ENCODE data around the gene PANX2.
A peak's percentile ranks its signal among the peaks of the same experiment; 100 is the strongest.

The PANX2 gene

GRCh38 chr22:50169181-50169759, 1.3 kb upstream of the PANX2 start:
- DNase-seq (ENCODE audit: extremely low read depth in 1 of 2, low read depth in 1 of 2) = no peak

GRCh38 chr22:50169774-50170341, 673 bp upstream of the PANX2 start:
- DNase-seq (ENCODE audit: extremely low read depth in 1 of 2, low read depth in 1 of 2) = peak in 1 of 2 donors; percentile 42

- DNase-seq (ENCODE audit: extremely low read depth in 1 of 2, low read depth in 1 of 2) = no peak
These were observed 911 bp downstream of the PANX2 start for GRCh38 chr22:50171319-50171964.

GRCh38 chr22:50171965-50172421, 1.5 kb downstream of the PANX2 start:
- DNase-seq (ENCODE audit: extremely low read depth in 1 of 2, low read depth in 1 of 2) = no peak

- no peak for DNase-seq (ENCODE audit: extremely low read depth in 1 of 2, low read depth in 1 of 2)
These were observed 2.9 kb downstream of the PANX2 start for GRCh38 chr22:50173311-50173982.

- DNase-seq (ENCODE audit: extremely low read depth in 1 of 2, low read depth in 1 of 2) = no peak
These were observed 3.4 kb downstream of the PANX2 start for GRCh38 chr22:50173983-50174355.

- no peak for DNase-seq (ENCODE audit: extremely low read depth in 1 of 2, low read depth in 1 of 2)
These were observed 4.1 kb downstream of the PANX2 start for GRCh38 chr22:50174382-50175190.

- no peak for DNase-seq (ENCODE audit: extremely low read depth in 1 of 2, low read depth in 1 of 2)
These were observed 4.6 kb downstream of the PANX2 start for GRCh38 chr22:50175191-50175461.

- no peak for DNase-seq (ENCODE audit: extremely low read depth in 1 of 2, low read depth in 1 of 2)
These were observed 5.7 kb downstream of the PANX2 start for GRCh38 chr22:50175921-50176849.

GRCh38 chr22:50176850-50177536, 6.5 kb downstream of the PANX2 start:
- no peak for DNase-seq (ENCODE audit: extremely low read depth in 1 of 2, low read depth in 1 of 2)

GRCh38 chr22:50177537-50178470, 7.3 kb downstream of the PANX2 start:
- no peak for DNase-seq (ENCODE audit: extremely low read depth in 1 of 2, low read depth in 1 of 2)

GRCh38 chr22:50178471-50178864, 7.9 kb downstream of the PANX2 start:
- DNase-seq (ENCODE audit: extremely low read depth in 1 of 2, low read depth in 1 of 2) = no peak

GRCh38 chr22:50178871-50179869, 8.6 kb downstream of the PANX2 start:
- DNase-seq (ENCODE audit: extremely low read depth in 1 of 2, low read depth in 1 of 2) = no peak

- DNase-seq (ENCODE audit: extremely low read depth in 1 of 2, low read depth in 1 of 2) = no peak
These were observed 9.6 kb downstream of the PANX2 start for GRCh38 chr22:50179937-50180726.

- DNase-seq (ENCODE audit: extremely low read depth in 1 of 2, low read depth in 1 of 2) = no peak
These were observed 10.4 kb downstream of the PANX2 start for GRCh38 chr22:50180727-50181521.
